GM18873 (cell line): Measurements from ENCODE around the gene TMEM94.

ENCODE experiments used
- ATAC-seq: cut with Tn5 transposase; IDR thresholded peaks from one replicate; pipeline ENCODE4 v1.9.1; 2021; ENCODE audit warnings: mild to moderate bottlenecking, moderate library complexity, moderate number of reproducible peaks; ENCODE audit not compliant: unreplicated experiment, low FRiP score

The TMEM94 gene

DNA sequence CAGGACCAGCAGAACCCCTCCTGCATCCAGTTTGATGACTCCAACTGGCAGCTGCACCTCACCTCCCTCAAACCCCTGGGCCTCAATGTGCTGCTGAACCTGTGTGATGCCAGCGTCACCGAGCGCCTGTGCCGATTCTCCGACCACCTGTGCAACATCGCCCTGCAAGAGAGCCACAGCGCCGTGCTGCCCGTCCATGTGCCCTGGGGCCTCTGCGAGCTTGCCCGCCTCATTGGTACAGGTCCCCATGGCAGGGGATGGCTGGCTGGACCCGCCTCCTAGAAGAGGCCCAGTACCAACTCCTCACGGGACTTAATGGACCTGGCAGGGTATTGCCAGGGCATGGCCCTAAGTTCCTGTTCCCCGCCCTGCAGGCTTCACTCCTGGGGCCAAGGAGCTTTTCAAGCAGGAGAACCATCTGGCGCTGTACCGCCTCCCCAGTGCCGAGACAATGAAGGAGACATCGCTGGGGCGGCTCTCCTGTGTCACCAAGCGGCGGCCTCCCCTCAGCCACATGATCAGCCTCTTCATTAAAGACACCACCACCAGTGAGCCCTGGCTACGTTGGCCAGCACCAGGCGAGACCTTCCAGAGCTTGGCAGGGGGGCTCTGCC, 36.2 kb downstream of the TMEM94 start:
- ATAC-seq = no peak

DNA sequence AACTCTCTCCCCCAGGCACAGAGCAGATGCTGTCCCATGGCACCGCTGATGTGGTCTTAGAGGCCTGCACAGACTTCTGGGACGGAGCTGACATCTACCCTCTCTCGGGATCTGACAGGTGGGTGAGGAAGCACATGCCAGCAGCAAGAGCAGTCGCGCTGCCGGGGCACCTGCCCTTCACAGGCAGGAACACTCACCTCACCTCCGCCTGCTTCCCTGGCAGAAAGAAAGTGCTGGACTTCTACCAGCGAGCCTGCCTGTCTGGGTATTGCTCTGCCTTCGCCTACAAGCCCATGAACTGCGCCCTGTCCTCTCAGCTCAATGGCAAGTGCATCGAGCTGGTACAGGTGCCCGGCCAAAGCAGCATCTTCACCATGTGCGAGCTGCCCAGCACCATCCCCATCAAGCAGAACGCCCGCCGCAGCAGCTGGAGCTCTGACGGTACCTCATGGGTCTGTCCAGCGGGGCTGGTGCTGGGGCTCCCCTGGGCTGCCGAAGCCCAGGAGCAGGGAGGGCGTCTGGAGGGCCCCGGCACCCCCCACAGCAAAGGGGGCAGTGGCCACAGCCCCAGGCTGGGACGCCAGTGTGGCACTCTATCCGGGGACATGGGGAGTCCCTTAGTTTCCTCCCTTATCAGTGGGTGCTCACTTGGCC, 37.2 kb downstream of the TMEM94 start:
- ATAC-seq = no peak

DNA sequence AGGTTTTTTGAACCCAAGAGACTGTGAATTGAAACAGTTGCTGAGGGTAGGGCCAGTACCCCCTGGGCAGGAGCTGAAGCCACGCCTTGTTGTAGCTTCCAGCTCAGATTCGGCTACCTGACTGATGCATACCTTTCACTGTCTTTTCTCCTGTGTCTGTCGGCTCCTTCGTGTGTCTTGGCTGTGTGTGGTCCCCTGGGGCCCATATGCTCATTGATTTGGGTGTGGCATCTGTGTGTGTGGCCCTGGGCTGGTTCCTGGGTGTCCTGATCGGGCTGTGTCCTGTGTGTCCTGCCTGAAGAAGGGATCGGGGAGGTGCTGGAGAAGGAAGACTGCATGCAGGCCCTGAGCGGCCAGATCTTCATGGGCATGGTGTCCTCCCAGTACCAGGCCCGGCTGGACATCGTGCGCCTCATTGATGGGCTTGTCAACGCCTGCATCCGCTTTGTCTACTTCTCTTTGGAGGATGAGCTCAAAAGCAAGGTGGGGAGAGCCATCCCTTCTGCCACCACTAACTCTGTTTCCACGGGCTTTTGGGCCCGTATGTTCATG, 38.0 kb downstream of the TMEM94 start:
- no peak for ATAC-seq

- no peak for ATAC-seq
Observed at GRCh38 chr17:75496005-75496404, 39.6 kb downstream of the TMEM94 start.

GRCh38 chr17:75498039-75498725, 41.7 kb downstream of the TMEM94 start:
- no peak for ATAC-seq

DNA sequence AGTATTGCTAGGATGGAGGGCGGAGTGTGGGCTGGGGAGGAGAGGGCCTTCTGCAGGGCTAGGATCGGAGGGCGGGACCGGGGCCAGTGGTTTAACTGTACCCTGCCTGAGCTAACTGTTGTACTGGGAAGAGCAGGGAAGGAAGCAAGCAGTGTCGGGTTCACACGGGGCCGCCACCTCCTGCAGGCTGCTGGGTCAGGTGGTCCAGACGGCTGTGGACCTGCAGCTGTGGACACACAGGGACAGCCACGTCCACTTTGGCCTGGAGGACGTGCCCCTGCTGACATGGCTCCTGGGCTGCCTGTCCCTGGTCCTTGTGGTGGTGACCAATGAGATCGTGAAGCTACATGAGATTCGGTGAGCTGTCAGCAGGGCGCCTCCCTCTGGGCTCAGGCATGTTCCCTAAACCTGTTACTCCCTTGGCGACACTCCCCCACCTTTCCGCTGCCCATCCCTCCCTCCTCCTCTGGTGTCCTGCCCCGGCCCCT, 42.3 kb downstream of the TMEM94 start:
- no peak for ATAC-seq

- no peak for ATAC-seq
Observed at GRCh38 chr17:75499313-75500022, 43.0 kb downstream of the TMEM94 start.

GRCh38 chr17:75500419-75501216, 44.2 kb downstream of the TMEM94 start:
- ATAC-seq = no peak

GRCh38 chr17:75501378-75502071, 45.1 kb downstream of the TMEM94 start:
- ATAC-seq = no peak

DNA sequence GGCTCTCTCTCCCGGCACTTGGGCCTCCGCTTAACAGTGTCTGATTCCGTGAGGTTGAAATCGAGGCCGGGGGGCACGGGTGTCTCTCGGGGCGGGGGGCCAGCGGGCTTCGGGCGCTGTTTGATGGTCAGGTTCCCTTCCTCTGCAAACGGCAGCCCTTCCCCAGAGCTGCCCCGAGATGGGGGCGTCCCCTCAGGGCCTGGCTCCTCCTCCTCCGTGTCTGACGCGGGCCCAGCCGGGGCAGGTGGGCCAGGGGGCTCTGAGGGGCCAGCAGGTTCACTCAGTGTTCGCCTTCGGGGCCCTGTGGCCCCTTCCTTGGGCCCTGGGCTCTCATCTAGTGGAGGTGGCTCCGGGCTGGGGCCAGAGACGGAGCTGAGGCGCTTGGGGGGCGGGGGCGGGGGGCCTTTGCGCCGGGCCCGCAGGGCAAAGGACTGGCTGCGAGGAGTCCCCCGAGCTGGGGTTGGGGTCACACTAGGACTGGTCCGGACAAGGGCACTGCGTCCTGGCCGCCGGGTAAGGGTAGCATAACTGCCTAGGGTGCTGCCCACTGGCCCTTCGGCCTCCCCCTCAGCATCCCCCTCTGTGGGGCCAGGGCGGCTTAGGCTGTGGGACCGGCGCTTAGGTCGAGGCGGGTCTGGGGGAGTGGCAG, 45.8 kb downstream of the TMEM94 start:
- no peak for ATAC-seq

DNA sequence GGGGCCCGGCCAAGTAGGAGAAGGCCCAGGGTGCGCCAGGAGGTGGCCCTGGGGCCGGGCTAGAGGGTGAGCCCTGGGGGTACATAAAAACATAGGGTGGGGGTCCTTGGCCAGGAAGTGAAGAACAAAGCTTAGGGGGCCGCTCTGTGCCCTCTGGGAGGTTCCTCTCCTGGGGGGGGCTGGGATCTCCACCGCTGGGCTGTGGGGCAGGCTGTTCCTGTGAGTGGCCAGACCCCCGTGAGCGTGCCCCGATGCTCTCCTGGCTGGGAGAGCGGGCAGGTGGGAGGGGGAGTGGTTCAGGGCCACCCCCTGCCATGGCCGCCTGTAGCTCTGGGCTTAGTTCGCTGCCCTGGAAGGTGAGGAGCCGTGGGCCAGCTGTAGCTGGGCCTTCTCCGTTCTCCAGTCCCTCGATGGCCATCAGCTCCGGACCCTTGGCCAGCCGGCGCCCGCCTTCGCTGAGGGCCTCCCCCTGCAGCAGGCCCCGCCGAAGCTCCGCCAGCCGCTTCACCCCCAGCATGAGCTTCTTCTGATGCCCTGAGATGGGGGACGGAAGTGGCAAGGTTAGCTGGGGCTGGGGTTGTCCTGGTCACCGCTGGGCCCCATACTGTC, 46.4 kb downstream of the TMEM94 start:
- ATAC-seq = no peak

DNA sequence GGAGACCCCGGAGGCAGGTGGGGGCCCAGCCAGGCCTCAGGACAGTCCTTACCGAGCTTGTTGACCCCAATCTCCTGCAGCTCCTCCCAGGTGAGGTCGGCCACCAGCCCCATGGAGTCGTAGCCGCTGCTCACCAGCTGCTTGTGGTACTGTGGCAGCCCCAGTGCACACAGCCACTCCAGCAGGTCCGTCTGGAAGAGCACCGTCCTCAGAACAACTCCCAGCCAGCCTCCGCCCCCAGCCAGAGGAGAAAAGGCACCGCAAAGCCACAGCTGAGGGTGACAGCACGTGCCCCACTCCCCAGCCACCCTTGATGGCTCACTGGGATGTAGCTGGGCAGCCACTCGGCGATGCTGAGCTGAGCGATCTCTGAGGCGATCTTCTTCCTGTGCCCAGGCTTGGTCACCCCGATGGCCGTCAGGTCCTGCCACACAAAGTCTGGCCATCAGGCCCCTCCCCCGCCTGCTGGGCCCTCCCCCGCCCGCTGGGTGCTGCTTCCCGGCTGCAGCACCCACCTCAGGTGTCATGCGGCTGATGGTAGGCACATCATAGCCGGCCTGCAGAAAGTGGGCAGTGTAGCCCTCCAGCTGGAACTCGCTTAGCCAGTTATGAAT, 47.0 kb downstream of the TMEM94 start:
- ATAC-seq = no peak

- ATAC-seq = no peak
Observed at GRCh38 chr17:75503976-75504346, 47.5 kb downstream of the TMEM94 start.

GRCh38 chr17:75504347-75505151, 48.1 kb downstream of the TMEM94 start:
- ATAC-seq = no peak

- ATAC-seq = no peak
Observed at GRCh38 chr17:75505152-75505409, 48.6 kb downstream of the TMEM94 start.

GRCh38 chr17:75505640-75506039, 49.2 kb downstream of the TMEM94 start:
- ATAC-seq = no peak

GRCh38 chr17:75506134-75506533, 49.7 kb downstream of the TMEM94 start:
- ATAC-seq = no peak

DNA sequence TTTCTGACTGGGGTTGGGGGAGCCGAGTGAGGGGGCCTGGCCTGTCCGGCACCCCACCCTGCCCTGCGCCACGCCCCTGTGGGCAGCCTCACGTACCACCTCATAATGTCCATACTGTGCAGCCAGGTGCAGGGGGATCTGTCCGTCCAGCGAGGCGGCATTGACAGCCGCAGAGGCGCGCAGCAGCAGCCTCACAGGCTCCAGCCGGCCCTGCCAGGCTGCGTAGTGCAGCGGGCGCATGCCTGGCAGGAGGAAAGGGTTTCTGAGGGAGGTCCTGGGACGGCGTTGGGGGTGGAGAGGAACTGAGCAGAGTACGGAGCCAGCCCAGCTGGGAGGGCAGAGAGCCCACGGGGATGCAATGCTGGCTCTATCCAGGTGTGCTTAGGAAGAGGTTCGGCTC, 50.5 kb downstream of the TMEM94 start:
- no peak for ATAC-seq
